Occipital lobe (tissue), 2 donors: ENCODE results near the gene GRM7. TPM values are rescaled to one million over a fixed set of nuclear protein-coding genes. Genes with fewer than 3 reads are reported as not detected.

Experiments used
- DNase-seq: peaks from one replicate; lab custom pipeline; 2025; lab: John Stamatoyannopoulos, UW
- total RNA-seq: library from RNA; depleted of rRNA; stranded (reverse); fragments of >200 nt; gene quantifications from one replicate; pipeline ENCODE4 v1.2.3, GENCODE V29; 2014

Gene GRM7
- total RNA-seq, 1 donor from 2014 or later = 98.9 TPM

- DNase-seq = no peak
Measured at GRCh38 chr3:7396534-7396933, 535.6 kb downstream of the GRM7 start.

- no peak for DNase-seq
Measured at GRCh38 chr3:7397097-7397496, 536.2 kb downstream of the GRM7 start.

- no peak for DNase-seq
Measured at GRCh38 chr3:7400360-7400759, 539.4 kb downstream of the GRM7 start.

- DNase-seq = no peak
Measured at GRCh38 chr3:7401418-7401817, 540.5 kb downstream of the GRM7 start.

- no peak for DNase-seq
Measured at GRCh38 chr3:7407107-7407506, 546.2 kb downstream of the GRM7 start.

GRCh38 chr3:7410782-7411181 is 549.9 kb downstream of the GRM7 start:
- no peak for DNase-seq

- DNase-seq = no peak
Measured at GRCh38 chr3:7421065-7421464, 560.1 kb downstream of the GRM7 start.

GRCh38 chr3:7423036-7423435 is 562.1 kb downstream of the GRM7 start:
- no peak for DNase-seq

- no peak for DNase-seq
Measured at GRCh38 chr3:7423995-7424394, 563.1 kb downstream of the GRM7 start.

- no peak for DNase-seq
Measured at GRCh38 chr3:7428206-7428718, 567.3 kb downstream of the GRM7 start.

- no peak for DNase-seq
Measured at GRCh38 chr3:7432610-7433009, 571.7 kb downstream of the GRM7 start.

- DNase-seq = no peak
Measured at GRCh38 chr3:7433073-7433472, 572.2 kb downstream of the GRM7 start.

GRCh38 chr3:7436542-7436941 is 575.6 kb downstream of the GRM7 start:
- no peak for DNase-seq

- DNase-seq = no peak
Measured at GRCh38 chr3:7437231-7437630, 576.3 kb downstream of the GRM7 start.

GRCh38 chr3:7439101-7439680 is 578.3 kb downstream of the GRM7 start:
- no peak for DNase-seq

GRCh38 chr3:7444886-7445285 is 584.0 kb downstream of the GRM7 start:
- no peak for DNase-seq

GRCh38 chr3:7445331-7445730 is 584.4 kb downstream of the GRM7 start:
- DNase-seq = no peak

GRCh38 chr3:7447197-7447769 is 586.4 kb downstream of the GRM7 start:
- no peak for DNase-seq

GRCh38 chr3:7456386-7456785 is 595.5 kb downstream of the GRM7 start:
- DNase-seq = no peak

GRCh38 chr3:7461202-7461825 is 600.4 kb downstream of the GRM7 start:
- no peak for DNase-seq

- no peak for DNase-seq
Measured at GRCh38 chr3:7469866-7470265, 609.0 kb downstream of the GRM7 start.

- no peak for DNase-seq
Measured at GRCh38 chr3:7484636-7485035, 623.7 kb downstream of the GRM7 start.

GRCh38 chr3:7487763-7488162 is 626.8 kb downstream of the GRM7 start:
- no peak for DNase-seq
